ENCODE data around the gene EYA3.

The EYA3 gene

DNA sequence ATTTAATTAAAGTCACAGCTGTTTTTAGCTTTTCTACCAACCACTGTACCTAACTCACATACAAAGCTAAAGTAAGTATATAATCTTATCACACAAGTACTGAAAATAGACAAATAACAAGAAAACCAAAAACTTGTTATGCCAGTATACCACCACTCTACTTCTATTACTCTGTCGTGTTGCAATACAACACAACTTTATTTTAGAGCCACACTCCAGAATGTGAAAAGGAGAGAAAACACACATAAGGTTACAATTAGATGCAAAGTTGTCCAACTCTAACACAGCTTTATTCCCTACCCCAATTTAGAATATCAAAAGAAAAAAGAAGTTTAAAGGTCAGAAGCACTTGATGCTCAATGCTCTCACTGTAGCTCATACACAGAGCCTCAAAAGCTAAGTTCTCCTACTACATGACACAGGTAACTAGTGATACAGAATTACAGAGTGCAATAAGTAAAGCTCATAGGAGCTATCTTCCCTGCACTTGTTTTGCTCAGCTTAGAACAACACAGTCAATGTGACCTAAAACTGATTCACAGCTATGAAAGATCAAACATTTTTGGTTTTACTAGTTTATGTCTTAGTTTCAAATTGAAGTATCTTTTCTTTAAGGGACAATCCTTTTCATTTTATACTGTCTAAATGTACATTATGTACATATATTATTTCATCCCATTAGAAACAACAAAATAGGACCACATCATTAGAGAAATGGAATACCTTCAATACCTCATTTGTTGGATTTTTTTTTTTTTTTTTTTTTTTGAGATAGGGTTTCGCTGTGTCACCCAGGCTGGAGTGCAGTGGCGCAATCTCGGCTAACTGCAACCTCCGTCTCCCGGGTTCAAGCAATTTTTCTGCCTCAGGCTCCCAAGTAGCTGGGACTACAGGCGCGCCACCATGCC, 29.2 kb downstream of the EYA3 start:
- H3K9ac ChIP-seq (ENCODE audit: low read length): no peak overlapping the region

DNA sequence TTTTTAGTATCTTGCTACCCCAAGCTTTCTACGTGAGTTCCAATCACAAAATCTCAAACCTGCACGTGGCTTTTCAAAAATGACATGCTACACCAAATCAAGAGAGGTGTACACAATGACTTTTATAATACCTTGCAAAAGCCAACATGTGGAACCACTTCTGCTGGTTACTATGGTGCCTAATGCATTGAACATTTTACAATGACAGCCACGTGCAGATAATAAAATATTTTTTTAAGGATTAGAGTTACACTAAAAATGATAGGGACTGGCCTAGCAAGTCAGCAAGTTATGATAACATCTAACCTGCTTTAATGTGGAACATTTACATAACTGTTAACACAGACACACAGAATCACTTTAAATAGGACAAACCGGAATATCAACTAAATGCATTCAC, 30.2 kb downstream of the EYA3 start:
- Histone ChIP-seq H3K27me3 (ENCODE audit: control insufficient read depth, insufficient read depth, low read length) (no peaks in the 10 kb centered on the region), H3K4me1 (ENCODE audit: control insufficient read depth, insufficient read depth, low read length) (no peaks in the 10 kb centered on the region), H3K9me3 (ENCODE audit: control insufficient read depth, low read length) (no peaks in the 10 kb centered on the region), H3K9ac (ENCODE audit: low read length) (no peak overlapping the region), H3K4me3 (ENCODE audit: low read length) (no peak overlapping the region), H3K36me3 (ENCODE audit: control insufficient read depth, insufficient read depth, low read length) (no peaks in the 10 kb centered on the region)

More for the DNA sequence above, 29.2 kb downstream of the EYA3 start:
- Histone ChIP-seq H3K4me3 (ENCODE audit: low read length) (no peak overlapping the region), H3K36me3 (ENCODE audit: control insufficient read depth, insufficient read depth, low read length) (no peaks in the 10 kb centered on the region), H3K4me1 (ENCODE audit: control insufficient read depth, insufficient read depth, low read length) (no peaks in the 10 kb centered on the region), H3K27me3 (ENCODE audit: control insufficient read depth, insufficient read depth, low read length) (no peaks in the 10 kb centered on the region), H3K9me3 (ENCODE audit: control insufficient read depth, low read length) (no peaks in the 10 kb centered on the region)

DNA sequence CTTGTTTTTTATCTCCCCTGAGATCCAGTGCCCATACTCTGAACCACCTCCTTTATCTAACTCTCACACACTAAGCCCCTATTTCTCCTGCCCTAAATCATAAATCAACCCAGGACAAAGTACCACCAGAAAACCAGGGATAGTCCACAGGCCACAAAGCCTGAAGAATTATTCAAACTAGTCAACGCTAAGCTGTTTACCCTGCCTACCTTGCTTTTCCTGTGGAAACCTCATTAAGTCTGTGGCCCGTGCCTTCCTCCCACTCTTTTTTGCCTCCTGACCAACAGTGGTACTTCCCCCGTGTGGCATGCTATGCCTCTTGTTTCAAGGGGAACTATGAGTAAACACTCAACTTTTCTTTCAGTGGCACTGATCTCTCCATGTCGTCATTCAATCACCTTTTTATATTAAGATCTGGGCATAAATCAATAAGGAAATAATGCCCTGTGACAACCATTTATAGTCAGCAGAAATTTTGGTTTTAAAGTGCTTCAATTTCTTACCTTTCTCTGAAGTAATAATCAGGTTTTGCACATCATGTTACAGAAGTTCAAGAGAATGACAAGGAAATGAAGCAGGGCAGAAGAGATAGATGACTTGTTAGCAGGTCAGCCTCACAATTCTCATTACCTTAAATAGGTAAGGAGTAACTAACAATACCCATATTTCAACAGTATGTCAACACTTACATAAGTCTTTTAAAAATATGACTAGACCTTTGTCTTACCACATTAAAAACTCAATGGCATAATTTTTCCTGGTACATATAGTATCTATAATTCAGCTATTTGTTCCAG, 32.1 kb downstream of the EYA3 start:
- no peaks in the 10 kb centered on the region for H3K4me1 ChIP-seq (ENCODE audit: control insufficient read depth, insufficient read depth, low read length)
- H3K9ac ChIP-seq (ENCODE audit: low read length): no peak overlapping the region
- no peaks in the 10 kb centered on the region for H3K27me3 ChIP-seq (ENCODE audit: control insufficient read depth, insufficient read depth, low read length)
- H3K9me3 ChIP-seq (ENCODE audit: control insufficient read depth, low read length): no peaks in the 10 kb centered on the region
- no peaks in the 10 kb centered on the region for H3K36me3 ChIP-seq (ENCODE audit: control insufficient read depth, insufficient read depth, low read length)
- no peak overlapping the region for H3K4me3 ChIP-seq (ENCODE audit: low read length)

DNA sequence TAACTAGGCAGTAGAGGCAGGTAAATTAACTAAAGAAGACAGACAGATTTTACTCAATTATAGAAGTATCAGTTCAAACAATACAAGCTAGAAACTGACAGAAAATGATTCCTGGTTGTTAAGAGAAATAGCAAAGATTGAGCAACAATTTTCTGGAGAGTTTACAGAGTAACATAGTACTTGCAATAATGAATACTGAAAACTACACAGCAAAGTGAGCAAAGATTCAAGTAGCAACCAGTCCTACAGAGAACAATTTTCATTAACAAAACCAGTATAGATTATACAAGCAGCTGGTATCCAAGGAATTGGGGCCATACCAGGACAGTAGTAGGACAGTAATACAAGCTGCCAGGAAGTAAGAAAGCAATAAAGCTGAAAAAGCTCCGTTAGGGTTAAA, 37.6 kb downstream of the EYA3 start:
- H3K9ac ChIP-seq (ENCODE audit: low read length): no peak overlapping the region
- no peaks in the 10 kb centered on the region for H3K27me3 ChIP-seq (ENCODE audit: control insufficient read depth, insufficient read depth, low read length)
- no peaks in the 10 kb centered on the region for H3K4me1 ChIP-seq (ENCODE audit: control insufficient read depth, insufficient read depth, low read length)
- H3K4me3 ChIP-seq (ENCODE audit: low read length): no peak overlapping the region
- H3K9me3 ChIP-seq (ENCODE audit: control insufficient read depth, low read length): no peaks in the 10 kb centered on the region
- H3K36me3 ChIP-seq (ENCODE audit: control insufficient read depth, insufficient read depth, low read length): no peaks in the 10 kb centered on the region

DNA sequence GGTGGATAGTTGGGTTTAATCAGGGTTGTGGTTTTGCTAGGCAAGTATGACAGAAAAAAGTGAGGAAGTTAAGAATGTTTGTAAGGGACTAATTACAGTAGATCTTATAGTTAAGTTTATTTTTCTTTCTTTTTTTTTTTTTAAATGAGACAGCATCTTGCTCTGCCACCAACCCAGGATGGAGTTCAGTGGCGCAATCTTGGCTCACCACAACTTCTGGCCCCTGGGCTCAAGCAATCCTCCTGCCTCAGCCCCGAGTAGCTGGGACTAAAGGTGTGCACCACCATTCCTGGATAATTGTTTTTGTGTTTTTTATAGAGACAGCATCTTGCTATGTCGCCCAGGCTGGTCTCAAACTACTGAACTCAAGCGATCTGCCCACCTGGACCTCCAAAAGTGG, 41.7 kb downstream of the EYA3 start:
- no peaks in the 10 kb centered on the region for H3K9me3 ChIP-seq (ENCODE audit: control insufficient read depth, low read length)
- H3K36me3 ChIP-seq (ENCODE audit: control insufficient read depth, insufficient read depth, low read length): no peaks in the 10 kb centered on the region
- H3K27me3 ChIP-seq (ENCODE audit: control insufficient read depth, insufficient read depth, low read length): no peaks in the 10 kb centered on the region
- H3K9ac ChIP-seq (ENCODE audit: low read length): no peak overlapping the region
- H3K4me1 ChIP-seq (ENCODE audit: control insufficient read depth, insufficient read depth, low read length): no peaks in the 10 kb centered on the region
- H3K4me3 ChIP-seq (ENCODE audit: low read length): no peak overlapping the region

GRCh38 chr1:28045777-28046176, 42.6 kb downstream of the EYA3 start:
- no peaks in the 10 kb centered on the region for H3K4me1 ChIP-seq (ENCODE audit: control insufficient read depth, insufficient read depth, low read length)
- H3K4me3 ChIP-seq (ENCODE audit: low read length): no peak overlapping the region
- H3K27me3 ChIP-seq (ENCODE audit: control insufficient read depth, insufficient read depth, low read length): no peaks in the 10 kb centered on the region
- H3K9ac ChIP-seq (ENCODE audit: low read length): no peak overlapping the region
- no peaks in the 10 kb centered on the region for H3K9me3 ChIP-seq (ENCODE audit: control insufficient read depth, low read length)
- no peaks in the 10 kb centered on the region for H3K36me3 ChIP-seq (ENCODE audit: control insufficient read depth, insufficient read depth, low read length)

- no peaks in the 10 kb centered on the region for H3K9me3 ChIP-seq (ENCODE audit: control insufficient read depth, low read length)
- H3K4me3 ChIP-seq (ENCODE audit: low read length): no peak overlapping the region
- no peaks in the 10 kb centered on the region for H3K4me1 ChIP-seq (ENCODE audit: control insufficient read depth, insufficient read depth, low read length)
- H3K9ac ChIP-seq (ENCODE audit: low read length): no peak overlapping the region
- no peaks in the 10 kb centered on the region for H3K27me3 ChIP-seq (ENCODE audit: control insufficient read depth, insufficient read depth, low read length)
- H3K36me3 ChIP-seq (ENCODE audit: control insufficient read depth, insufficient read depth, low read length): no peaks in the 10 kb centered on the region
These were observed 44.0 kb downstream of the EYA3 start for GRCh38 chr1:28044399-28044798.

- H3K27me3 ChIP-seq (ENCODE audit: control insufficient read depth, insufficient read depth, low read length): no peaks in the 10 kb centered on the region
- H3K4me1 ChIP-seq (ENCODE audit: control insufficient read depth, insufficient read depth, low read length): no peaks in the 10 kb centered on the region
- H3K4me3 ChIP-seq (ENCODE audit: low read length): no peak overlapping the region
- no peaks in the 10 kb centered on the region for H3K9me3 ChIP-seq (ENCODE audit: control insufficient read depth, low read length)
- H3K9ac ChIP-seq (ENCODE audit: low read length): no peak overlapping the region
- H3K36me3 ChIP-seq (ENCODE audit: control insufficient read depth, insufficient read depth, low read length): no peaks in the 10 kb centered on the region
These were observed 49.1 kb downstream of the EYA3 start for GRCh38 chr1:28039341-28039740.

GRCh38 chr1:28037946-28038345, 50.5 kb downstream of the EYA3 start:
- Histone ChIP-seq H3K9ac (ENCODE audit: low read length) (no peak overlapping the region), H3K9me3 (ENCODE audit: control insufficient read depth, low read length) (no peaks in the 10 kb centered on the region), H3K36me3 (ENCODE audit: control insufficient read depth, insufficient read depth, low read length) (no peaks in the 10 kb centered on the region)

GRCh38 chr1:28037206-28037605, 51.2 kb downstream of the EYA3 start:
- Histone ChIP-seq H3K4me3 (ENCODE audit: low read length) (no peak overlapping the region), H3K36me3 (ENCODE audit: control insufficient read depth, insufficient read depth, low read length) (no peaks in the 10 kb centered on the region), H3K27me3 (ENCODE audit: control insufficient read depth, insufficient read depth, low read length) (no peaks in the 10 kb centered on the region), H3K9ac (ENCODE audit: low read length) (no peak overlapping the region), H3K4me1 (ENCODE audit: control insufficient read depth, insufficient read depth, low read length) (no peaks in the 10 kb centered on the region), H3K9me3 (ENCODE audit: control insufficient read depth, low read length) (no peaks in the 10 kb centered on the region)

More at GRCh38 chr1:28037946-28038345, 50.5 kb downstream of the EYA3 start:
- no peaks in the 10 kb centered on the region for H3K27me3 ChIP-seq (ENCODE audit: control insufficient read depth, insufficient read depth, low read length)
- H3K4me1 ChIP-seq (ENCODE audit: control insufficient read depth, insufficient read depth, low read length): no peaks in the 10 kb centered on the region
- H3K4me3 ChIP-seq (ENCODE audit: low read length): no peak overlapping the region

- Histone ChIP-seq H3K9ac (ENCODE audit: low read length) (no peak overlapping the region), H3K4me3 (ENCODE audit: low read length) (no peak overlapping the region), H3K4me1 (ENCODE audit: control insufficient read depth, insufficient read depth, low read length) (peaks cover 3% of the 10 kb centered on the region), H3K27me3 (ENCODE audit: control insufficient read depth, insufficient read depth, low read length) (no peaks in the 10 kb centered on the region), H3K36me3 (ENCODE audit: control insufficient read depth, insufficient read depth, low read length) (no peaks in the 10 kb centered on the region), H3K9me3 (ENCODE audit: control insufficient read depth, low read length) (no peaks in the 10 kb centered on the region)
These were observed 52.0 kb downstream of the EYA3 start for GRCh38 chr1:28036431-28036830.

GRCh38 chr1:28035420-28035819, 53.0 kb downstream of the EYA3 start:
- H3K36me3 ChIP-seq (ENCODE audit: control insufficient read depth, insufficient read depth, low read length): no peaks in the 10 kb centered on the region

More at GRCh38 chr1:28035420-28035819, 53.0 kb downstream of the EYA3 start:
- H3K9me3 ChIP-seq (ENCODE audit: control insufficient read depth, low read length): no peaks in the 10 kb centered on the region
- H3K4me1 ChIP-seq (ENCODE audit: control insufficient read depth, insufficient read depth, low read length): peaks cover 3% of the 10 kb centered on the region
- H3K4me3 ChIP-seq (ENCODE audit: low read length): no peak overlapping the region
- no peak overlapping the region for H3K9ac ChIP-seq (ENCODE audit: low read length)
- no peaks in the 10 kb centered on the region for H3K27me3 ChIP-seq (ENCODE audit: control insufficient read depth, insufficient read depth, low read length)

Data from mucosa of stomach (tissue), 1 donor.